ENCODE measurements around the gene NAV2.

Gene NAV2

GRCh38 chr11:20007386-20007785 is 294.7 kb downstream of the NAV2 start:
- H3F3A ChIP-seq (ENCODE audit: insufficient read depth, low read length), result no peaks in the 10 kb centered on the region
- no peaks in the 10 kb centered on the region for H3K79me2 ChIP-seq (ENCODE audit: low read length)
- no peak for TF ChIP-seq EZH2phosphoT487 (IDR thresholded peaks at IDR 0.05; ENCODE audit: low read length)
- no peak for TF ChIP-seq EZH2 (optimal IDR thresholded peaks at IDR 0.05; ENCODE audit: low read depth, low read length)
- TF ChIP-seq CTCF (IDR thresholded peaks at IDR 0.05; ENCODE audit: low read length), result no peak
- no peaks in the 10 kb centered on the region for H3K9me2 ChIP-seq (replicated peaks; ENCODE audit: insufficient read depth, low read length)
- no peak overlapping the region for H3K4me3 ChIP-seq (ENCODE audit: low read length)
- H4K20me1 ChIP-seq (ENCODE audit: insufficient read depth, low read length), result no peaks in the 10 kb centered on the region
- no peak overlapping the region for H3K4me2 ChIP-seq (ENCODE audit: low read depth, low read length)
- H3K36me3 ChIP-seq (replicated peaks; ENCODE audit: insufficient read depth, low read length), result no peaks in the 10 kb centered on the region
- no peaks in the 10 kb centered on the region for H3K9me3 ChIP-seq (replicated peaks; ENCODE audit: insufficient read depth, low read length)
- no peak overlapping the region for H3K27ac ChIP-seq (ENCODE audit: low read length)
- H3K4me1 ChIP-seq (ENCODE audit: low read length), result no peaks in the 10 kb centered on the region
- no peak for DNase-seq
- no peak overlapping the region for H3K9ac ChIP-seq (ENCODE audit: low read length)
- no peak overlapping the region for H2AFZ ChIP-seq (ENCODE audit: low read length)
- H3K27me3 ChIP-seq (replicated peaks; ENCODE audit: insufficient read depth, low read length), result no peaks in the 10 kb centered on the region

- Histone ChIP-seq H3K36me3 (replicated peaks; ENCODE audit: insufficient read depth, low read length) (no peaks in the 10 kb centered on the region), H2AFZ (ENCODE audit: low read length) (no peak overlapping the region), H3K79me2 (ENCODE audit: low read length) (no peaks in the 10 kb centered on the region), H3K27me3 (replicated peaks; ENCODE audit: insufficient read depth, low read length) (no peaks in the 10 kb centered on the region), H3K9me3 (replicated peaks; ENCODE audit: insufficient read depth, low read length) (no peaks in the 10 kb centered on the region), H3K27ac (ENCODE audit: low read length) (no peak overlapping the region), H3F3A (ENCODE audit: insufficient read depth, low read length) (no peaks in the 10 kb centered on the region), H4K20me1 (ENCODE audit: insufficient read depth, low read length) (no peaks in the 10 kb centered on the region), H3K4me3 (ENCODE audit: low read length) (no peak overlapping the region), H3K9ac (ENCODE audit: low read length) (no peak overlapping the region), H3K4me2 (ENCODE audit: low read depth, low read length) (no peak overlapping the region), H3K9me2 (replicated peaks; ENCODE audit: insufficient read depth, low read length) (no peaks in the 10 kb centered on the region), H3K4me1 (ENCODE audit: low read length) (no peaks in the 10 kb centered on the region)
- DNase-seq, result no peak
- TF ChIP-seq CTCF (IDR thresholded peaks at IDR 0.05; ENCODE audit: low read length) (no peak), EZH2phosphoT487 (IDR thresholded peaks at IDR 0.05; ENCODE audit: low read length) (no peak), EZH2 (optimal IDR thresholded peaks at IDR 0.05; ENCODE audit: low read depth, low read length) (no peak)
Measured at GRCh38 chr11:20008190-20008870, 295.7 kb downstream of the NAV2 start.

- DNase-seq, result no peak
- H3K27ac ChIP-seq (ENCODE audit: low read length), result no peak overlapping the region
- no peaks in the 10 kb centered on the region for H3K79me2 ChIP-seq (ENCODE audit: low read length)
- TF ChIP-seq EZH2phosphoT487 (IDR thresholded peaks at IDR 0.05; ENCODE audit: low read length) (no peak), EZH2 (optimal IDR thresholded peaks at IDR 0.05; ENCODE audit: low read depth, low read length) (no peak), CTCF (IDR thresholded peaks at IDR 0.05; ENCODE audit: low read length) (no peak)
- H4K20me1 ChIP-seq (ENCODE audit: insufficient read depth, low read length), result no peaks in the 10 kb centered on the region
- H3K9ac ChIP-seq (ENCODE audit: low read length), result no peak overlapping the region
- no peaks in the 10 kb centered on the region for H3K9me3 ChIP-seq (replicated peaks; ENCODE audit: insufficient read depth, low read length)
- no peaks in the 10 kb centered on the region for H3K27me3 ChIP-seq (replicated peaks; ENCODE audit: insufficient read depth, low read length)
- H3K36me3 ChIP-seq (replicated peaks; ENCODE audit: insufficient read depth, low read length), result no peaks in the 10 kb centered on the region
- H3K4me2 ChIP-seq (ENCODE audit: low read depth, low read length), result no peak overlapping the region
- H3K9me2 ChIP-seq (replicated peaks; ENCODE audit: insufficient read depth, low read length), result no peaks in the 10 kb centered on the region
- H3K4me3 ChIP-seq (ENCODE audit: low read length), result no peak overlapping the region
- no peak overlapping the region for H2AFZ ChIP-seq (ENCODE audit: low read length)
- H3K4me1 ChIP-seq (ENCODE audit: low read length), result no peaks in the 10 kb centered on the region
- no peaks in the 10 kb centered on the region for H3F3A ChIP-seq (ENCODE audit: insufficient read depth, low read length)
Measured at GRCh38 chr11:20008871-20009644, 296.4 kb downstream of the NAV2 start.
